Activated CD4-positive, alpha-beta T cell treated with anti-CD3 and anti-CD28 coated beads, Interleukin-2, amount 10 ng/mL, durations not matched to agents 7 days and 5 days (primary cell): Measurements from ENCODE around the gene RNF181. TPM values are rescaled to one million over a fixed set of nuclear protein-coding genes. Genes with fewer than 3 reads are reported as not detected.
"Not testable (repeated sequence)": the region's sequence is repeated elsewhere in the genome, so short reads cannot be mapped to it uniquely, and the experiment has no call there.

Source experiments
- CTCF ChIA-PET: fragments of 350-600 bp; sonication (Branson Sonifier 250); formaldehyde crosslinking; loops from one replicate; lab custom pipeline; 2021; ENCODE audit warnings: antibody characterized with exemption; lab: Charles Lee
- POLR2A ChIA-PET: fragments of 350-600 bp; sonication (Branson Sonifier 250); formaldehyde crosslinking; loops from one replicate; lab custom pipeline; 2021; ENCODE audit warnings: antibody characterized with exemption; lab: Charles Lee
- DNase-seq: peaks from one replicate; pipeline ENCODE4 v3.0.0-alpha.2; 2020
- H3K27ac Mint-ChIP-seq: one replicate; pipeline ENCODE4 v1.8.0; 2021; ENCODE audit warnings: mild to moderate bottlenecking, moderate library complexity, mixed read lengths
- H3K27me3 Mint-ChIP-seq: one replicate; pipeline ENCODE4 v1.8.0; 2021; ENCODE audit warnings: mixed read lengths
- H3K36me3 Mint-ChIP-seq: one replicate; pipeline ENCODE4 v1.8.0; 2021; ENCODE audit warnings: low read depth, mixed read lengths
- H3K4me1 Mint-ChIP-seq: one replicate; pipeline ENCODE4 v1.8.0; 2021; ENCODE audit warnings: mixed read lengths
- H3K4me3 Mint-ChIP-seq: one replicate; pipeline ENCODE4 v1.8.0; 2021; ENCODE audit warnings: mild to moderate bottlenecking, moderate library complexity, mixed read lengths
- H3K9me3 Mint-ChIP-seq: one replicate; pipeline ENCODE4 v1.8.0; 2021; ENCODE audit warnings: mixed read lengths
- total RNA-seq, 2 experiments: library from RNA; stranded (reverse); gene quantifications; one replicate each; pipeline ENCODE4 v1.2.3, GENCODE V29; 2021

RNF181 gene
- total RNA-seq, 2 experiments from 2014 or later: 89.7 to 106 TPM

GRCh38 chr2:85611705-85612587, 16.4 kb downstream of the RNF181 start, which contains the start of gene C2orf68:
Gene C2orf68, minus strand, starts transcription at chr2:85612066. Its CDS starts 82 bp downstream, at chr2:85611984.
- peaks cover 29% of the 10 kb centered on the region for H3K36me3 Mint-ChIP-seq
- H3K9me3 Mint-ChIP-seq: no peaks in the 10 kb centered on the region
- no peaks in the 10 kb centered on the region for H3K27me3 Mint-ChIP-seq
- H3K4me1 Mint-ChIP-seq: peaks cover 34% of the 10 kb centered on the region
- peak within 1 kb of the TSS; percentile 91 for H3K27ac Mint-ChIP-seq
- peak; percentile 89 for DNase-seq
- ChIA-PET CTCF (interaction anchor here (0.7 to 2.2 kb wide), 10 partner anchors 8 to 94 kb away, joined by 3 to 8 read pairs (median 3); partner anchors contain the start of gene TMEM150A), POLR2A (interaction anchor here (0.5 to 1.0 kb wide), 4 partner anchors 11 to 1812 kb away, joined by 3 to 7 read pairs (median 4); no protein-coding TSS in a partner anchor)
- peak within 1 kb of the TSS; percentile 90 for H3K4me3 Mint-ChIP-seq

GRCh38 chr2:85613717-85614515, 18.4 kb downstream of the RNF181 start:
- no peak overlapping the region for H3K27ac Mint-ChIP-seq
- peak overlapping the region; percentile 38 for H3K4me3 Mint-ChIP-seq
- H3K9me3 Mint-ChIP-seq: no peaks in the 10 kb centered on the region
- POLR2A ChIA-PET: no interaction called here
- DNase-seq: no peak
- CTCF ChIA-PET: interaction anchor here (0.6 to 0.9 kb wide), 3 partner anchors 22 to 75 kb away, joined by 3 to 4 read pairs (median 3); partner anchors contain the start of genes GGCX and MAT2A
- peaks cover 42% of the 10 kb centered on the region for H3K4me1 Mint-ChIP-seq
- H3K36me3 Mint-ChIP-seq: peaks cover 22% of the 10 kb centered on the region
- H3K27me3 Mint-ChIP-seq: no peaks in the 10 kb centered on the region

- H3K36me3 Mint-ChIP-seq: peaks cover 20% of the 10 kb centered on the region
- not testable (repeated sequence) for H3K4me3 Mint-ChIP-seq, H3K27me3 Mint-ChIP-seq, H3K9me3 Mint-ChIP-seq, DNase-seq
- peak overlapping the region; percentile 9 for H3K27ac Mint-ChIP-seq
- ChIA-PET CTCF (interaction anchor here (1.3 kb wide), 1 partner anchor 13 kb away, joined by 4 read pairs; no protein-coding TSS in a partner anchor), POLR2A (interaction anchor here (0.5 kb wide), 1 partner anchor 53 kb away, joined by 10 read pairs; no protein-coding TSS in a partner anchor)
- peaks cover 45% of the 10 kb centered on the region for H3K4me1 Mint-ChIP-seq
These were observed 19.2 kb downstream of the RNF181 start for GRCh38 chr2:85614757-85615156.

- no peaks in the 10 kb centered on the region for H3K9me3 Mint-ChIP-seq
- peak overlapping the region; percentile 98 for H3K27ac Mint-ChIP-seq
- DNase-seq: no peak
- ChIA-PET POLR2A (interaction anchor here (0.5 kb wide), 1 partner anchor 53 kb away, joined by 10 read pairs; no protein-coding TSS in a partner anchor), CTCF (interaction anchor here (1.3 kb wide), 1 partner anchor 13 kb away, joined by 4 read pairs; no protein-coding TSS in a partner anchor)
- H3K4me1 Mint-ChIP-seq: peaks cover 40% of the 10 kb centered on the region
- no peaks in the 10 kb centered on the region for H3K27me3 Mint-ChIP-seq
- H3K36me3 Mint-ChIP-seq: peaks cover 16% of the 10 kb centered on the region
- H3K4me3 Mint-ChIP-seq: peak overlapping the region; percentile 98
These were observed 19.8 kb downstream of the RNF181 start for GRCh38 chr2:85615413-85615728.

GRCh38 chr2:85617723-85618122, 22.2 kb downstream of the RNF181 start:
- not testable (repeated sequence) for H3K9me3 Mint-ChIP-seq, DNase-seq, H3K27me3 Mint-ChIP-seq
- ChIA-PET POLR2A (interaction anchor here (0.6 kb wide), 1 partner anchor 20 kb away, joined by 6 read pairs; no protein-coding TSS in a partner anchor), CTCF (interaction anchor here (0.6 to 8.6 kb wide), 3 partner anchors 18 to 114 kb away, joined by 3 to 56 read pairs (median 3); no protein-coding TSS in a partner anchor)
- H3K4me3 Mint-ChIP-seq: peak overlapping the region; percentile 98
- peak overlapping the region; percentile 50 for H3K27ac Mint-ChIP-seq
- peaks cover 23% of the 10 kb centered on the region for H3K36me3 Mint-ChIP-seq
- H3K4me1 Mint-ChIP-seq: peaks cover 37% of the 10 kb centered on the region

GRCh38 chr2:85619617-85620016, 24.1 kb downstream of the RNF181 start:
- no peaks in the 10 kb centered on the region for H3K9me3 Mint-ChIP-seq
- DNase-seq: no peak
- H3K36me3 Mint-ChIP-seq: peaks cover 39% of the 10 kb centered on the region
- no peak overlapping the region for H3K27ac Mint-ChIP-seq
- no peak overlapping the region for H3K4me3 Mint-ChIP-seq
- CTCF ChIA-PET: interaction anchor here (0.9 to 8.6 kb wide), 5 partner anchors 16 to 301 kb away, joined by 3 to 56 read pairs (median 7); no protein-coding TSS in a partner anchor
- peaks cover 32% of the 10 kb centered on the region for H3K4me1 Mint-ChIP-seq
- POLR2A ChIA-PET: no interaction called here
- H3K27me3 Mint-ChIP-seq: no peaks in the 10 kb centered on the region

- ChIA-PET CTCF (interaction anchor here (1.1 to 8.6 kb wide), 6 partner anchors 9 to 64 kb away, joined by 3 to 56 read pairs (median 5); partner anchors contain the start of gene C2orf68), POLR2A (no interaction called here)
- H3K36me3 Mint-ChIP-seq: peaks cover 48% of the 10 kb centered on the region
- no peak overlapping the region for H3K4me3 Mint-ChIP-seq
- no peaks in the 10 kb centered on the region for H3K9me3 Mint-ChIP-seq
- no peaks in the 10 kb centered on the region for H3K27me3 Mint-ChIP-seq
- no peak overlapping the region for H3K27ac Mint-ChIP-seq
- peaks cover 27% of the 10 kb centered on the region for H3K4me1 Mint-ChIP-seq
- no peak for DNase-seq
These were observed 25.8 kb downstream of the RNF181 start for GRCh38 chr2:85621338-85621737.

GRCh38 chr2:85623991-85624390, 28.4 kb downstream of the RNF181 start:
- H3K27me3 Mint-ChIP-seq: no peaks in the 10 kb centered on the region
- peaks cover 55% of the 10 kb centered on the region for H3K36me3 Mint-ChIP-seq
- no peak overlapping the region for H3K4me3 Mint-ChIP-seq
- peaks cover 22% of the 10 kb centered on the region for H3K4me1 Mint-ChIP-seq
- ChIA-PET CTCF (interaction anchor here (8.6 kb wide), 1 partner anchor 12 kb away, joined by 56 read pairs; no protein-coding TSS in a partner anchor), POLR2A (no interaction called here)
- H3K27ac Mint-ChIP-seq: no peak overlapping the region
- H3K9me3 Mint-ChIP-seq: no peaks in the 10 kb centered on the region
- no peak for DNase-seq

- Mint-ChIP-seq H3K9me3 (no peaks in the 10 kb centered on the region), H3K4me1 (peaks cover 13% of the 10 kb centered on the region), H3K4me3 (no peak overlapping the region), H3K27ac (no peak overlapping the region), H3K27me3 (no peaks in the 10 kb centered on the region), H3K36me3 (peaks cover 70% of the 10 kb centered on the region)
- ChIA-PET CTCF (interaction anchor here (1.5 to 3.8 kb wide), 3 partner anchors 9 to 50 kb away, joined by 4 to 24 read pairs (median 4); no protein-coding TSS in a partner anchor), POLR2A (no interaction called here)
- DNase-seq: no peak
These were observed 33.1 kb downstream of the RNF181 start for GRCh38 chr2:85628658-85629057.

GRCh38 chr2:85631316-85631715, 35.8 kb downstream of the RNF181 start:
- POLR2A ChIA-PET: no interaction called here
- Mint-ChIP-seq H3K4me1 (peaks cover 15% of the 10 kb centered on the region), H3K36me3 (peaks cover 65% of the 10 kb centered on the region), H3K27ac (no peak overlapping the region), H3K27me3 (no peaks in the 10 kb centered on the region), H3K9me3 (no peaks in the 10 kb centered on the region), H3K4me3 (no peak overlapping the region)
- CTCF ChIA-PET: interaction anchor here (0.9 to 2.3 kb wide), 4 partner anchors 10 to 183 kb away, joined by 3 to 6 read pairs (median 4); no protein-coding TSS in a partner anchor
- DNase-seq: no peak

GRCh38 chr2:85635011-85635410, 39.5 kb downstream of the RNF181 start:
- Mint-ChIP-seq H3K36me3 (peaks cover 69% of the 10 kb centered on the region), H3K4me3 (no peak overlapping the region), H3K27me3 (no peaks in the 10 kb centered on the region), H3K9me3 (no peaks in the 10 kb centered on the region), H3K27ac (no peak overlapping the region), H3K4me1 (peaks cover 8% of the 10 kb centered on the region)
- no peak for DNase-seq
- ChIA-PET CTCF (interaction anchor here (1.0 to 4.6 kb wide), 4 partner anchors 14 to 179 kb away, joined by 3 to 56 read pairs (median 4); no protein-coding TSS in a partner anchor), POLR2A (no interaction called here)

GRCh38 chr2:85635636-85636035, 40.1 kb downstream of the RNF181 start:
- Mint-ChIP-seq H3K4me3 (no peak overlapping the region), H3K27ac (no peak overlapping the region), H3K4me1 (peaks cover 9% of the 10 kb centered on the region), H3K27me3 (no peaks in the 10 kb centered on the region), H3K36me3 (peaks cover 64% of the 10 kb centered on the region), H3K9me3 (no peaks in the 10 kb centered on the region)
- ChIA-PET CTCF (interaction anchor here (0.6 to 4.6 kb wide), 7 partner anchors 8 to 93 kb away, joined by 3 to 56 read pairs (median 4); no protein-coding TSS in a partner anchor), POLR2A (no interaction called here)
- no peak for DNase-seq
